NT2/D1 (cell line): Measurements from ENCODE around the gene MUC2.

ENCODE experiments used
- DNase-seq: peaks from one replicate; pipeline ENCODE4 v3.0.0-alpha.2; 2011; ENCODE audit warnings: low read depth, low spot score
- H3K27me3 ChIP-seq: 2 replicates; pipeline ENCODE4 v1.6.0; 2011; ENCODE audit warnings: mild to moderate bottlenecking; ENCODE audit not compliant: insufficient read length, insufficient read depth
- H3K36me3 ChIP-seq: 2 replicates; pipeline ENCODE4 v1.6.1; 2011; ENCODE audit warnings: mild to moderate bottlenecking, low read length, mixed read lengths; ENCODE audit not compliant: insufficient read depth, insufficient read length
- H3K4me1 ChIP-seq: 2 replicates; pipeline ENCODE4 v1.5.1; 2011; ENCODE audit not compliant: insufficient read depth, insufficient read length
- H3K4me3 ChIP-seq: 2 replicates; pipeline ENCODE4 v1.5.1; 2011; ENCODE audit warnings: low read depth; ENCODE audit not compliant: insufficient read length
- H3K9ac ChIP-seq: 2 replicates; pipeline ENCODE4 v1.6.0; 2011; ENCODE audit warnings: low read depth; ENCODE audit not compliant: insufficient read length
- H3K9me3 ChIP-seq: 2 replicates; pipeline ENCODE4 v1.5.1; 2011; ENCODE audit warnings: mild to moderate bottlenecking, low read length; ENCODE audit not compliant: insufficient read depth
- SUZ12 ChIP-seq: IDR thresholded peaks from 2 replicates; pipeline ENCODE4 v1.6.1; 2011; ENCODE audit not compliant: insufficient read length, insufficient read depth; ENCODE audit errors: extremely low read depth
- YY1 ChIP-seq: IDR thresholded peaks from 2 replicates; pipeline ENCODE4 v1.6.1; 2011; ENCODE audit not compliant: insufficient read length, insufficient read depth
- ZNF274 ChIP-seq: IDR thresholded peaks from 2 replicates; pipeline ENCODE4 v1.6.1; 2011; ENCODE audit warnings: mild to moderate bottlenecking, low read depth, low read length

Gene MUC2

DNA sequence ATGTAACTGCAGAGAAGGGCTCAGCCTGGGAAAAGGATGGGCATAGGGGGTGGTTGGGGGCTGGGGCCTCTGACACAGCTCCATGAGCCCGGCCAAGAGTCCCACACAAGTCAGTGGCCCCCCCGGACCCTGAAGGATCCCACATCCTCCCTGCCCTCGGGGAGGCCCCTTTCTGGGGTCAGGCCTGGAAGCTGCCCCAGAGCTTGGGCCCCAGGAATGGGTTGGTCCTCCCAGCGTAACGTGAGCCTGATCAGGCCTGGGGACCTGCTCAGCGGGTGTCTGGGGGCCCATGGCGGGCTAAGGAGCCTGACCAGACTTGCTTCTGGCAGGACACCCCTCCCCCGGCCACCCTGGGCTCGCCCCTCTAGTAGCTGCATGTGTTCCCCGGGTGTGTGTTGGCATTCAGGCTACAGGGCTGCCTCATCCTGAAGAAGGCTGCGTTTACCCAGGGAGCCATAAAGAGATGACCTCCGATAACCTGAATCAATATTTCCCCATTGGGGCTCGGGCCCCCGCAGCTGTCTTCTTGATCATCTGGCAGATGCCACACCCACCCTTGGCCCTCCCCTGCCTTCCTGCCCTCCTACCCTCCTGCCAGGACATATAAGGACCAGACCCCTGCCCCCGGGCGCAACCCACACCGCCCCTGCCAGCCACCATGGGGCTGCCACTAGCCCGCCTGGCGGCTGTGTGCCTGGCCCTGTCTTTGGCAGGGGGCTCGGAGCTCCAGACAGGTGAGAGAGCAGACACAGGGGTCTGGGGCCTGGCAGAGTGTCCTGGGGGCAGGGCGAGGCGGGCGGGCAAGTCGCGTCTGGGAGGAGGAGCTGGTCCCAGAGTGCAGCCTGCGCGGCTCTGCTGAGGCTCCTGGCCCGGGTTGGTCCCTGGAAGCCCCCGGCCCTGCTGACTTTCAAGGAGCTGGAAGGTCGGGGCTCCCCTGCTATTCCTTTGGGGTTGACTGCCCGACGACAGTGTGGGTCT is at the start of gene MUC2:
MUC2 (plus strand) TSS at position 631 of the 978 bp plus-strand sequence.
- Histone ChIP-seq H3K4me1 (peaks cover 32% of the 10 kb centered on the region), H3K27me3 (no peaks in the 10 kb centered on the region), H3K36me3 (no peaks in the 10 kb centered on the region), H3K9ac (peak within 1 kb of the TSS; percentile 42), H3K4me3 (no peak within 1 kb of the TSS), H3K9me3 (no peaks in the 10 kb centered on the region)
- no peak for DNase-seq
- TF ChIP-seq SUZ12: no peak
- no peak for TF ChIP-seq YY1
- TF ChIP-seq ZNF274: no peak

DNA sequence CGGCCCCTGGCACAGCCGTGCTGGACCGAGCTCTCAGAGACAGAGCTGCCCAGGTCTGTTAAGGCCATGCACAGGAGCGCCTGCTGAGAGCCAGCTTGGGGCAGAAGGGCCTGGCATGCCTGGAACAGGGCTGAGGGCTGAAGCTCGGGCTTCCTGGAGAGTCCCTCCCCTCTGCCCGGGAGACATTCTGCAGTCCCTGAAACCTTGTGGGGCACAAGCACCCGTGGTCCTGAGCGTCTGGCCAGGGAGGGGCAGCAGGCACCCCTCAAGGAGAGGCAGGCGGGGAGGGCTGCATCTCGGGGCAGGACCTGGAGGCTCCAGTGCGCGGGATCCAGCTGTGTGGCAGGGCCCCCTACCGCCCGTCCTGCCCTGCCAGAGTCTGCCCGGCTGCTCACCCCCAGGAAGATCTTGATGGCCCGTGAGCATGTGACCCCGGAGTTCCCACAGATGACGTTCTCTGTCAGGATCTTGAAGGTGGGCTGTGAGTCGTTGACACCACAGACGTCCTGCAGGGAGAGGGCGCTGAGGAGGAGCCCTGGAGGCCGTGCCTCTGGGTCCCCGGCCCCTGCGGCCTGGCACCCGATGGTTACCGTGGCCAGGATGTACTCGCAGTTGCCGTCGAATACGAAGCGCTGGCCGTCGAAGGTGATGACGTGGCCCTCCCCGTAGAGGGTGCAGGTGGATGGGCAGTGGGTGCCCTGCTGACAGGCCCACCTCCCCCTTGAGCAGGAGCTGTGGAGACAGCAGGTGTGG is 49.1 kb upstream of the MUC2 start:
- Histone ChIP-seq H3K4me1 (peaks cover 6% of the 10 kb centered on the region), H3K36me3 (peaks cover 17% of the 10 kb centered on the region), H3K9ac (no peak overlapping the region), H3K27me3 (no peaks in the 10 kb centered on the region), H3K4me3 (no peak overlapping the region), H3K9me3 (no peaks in the 10 kb centered on the region)
- DNase-seq: no peak
- TF ChIP-seq SUZ12 (no peak), ZNF274 (no peak), YY1 (no peak)

DNA sequence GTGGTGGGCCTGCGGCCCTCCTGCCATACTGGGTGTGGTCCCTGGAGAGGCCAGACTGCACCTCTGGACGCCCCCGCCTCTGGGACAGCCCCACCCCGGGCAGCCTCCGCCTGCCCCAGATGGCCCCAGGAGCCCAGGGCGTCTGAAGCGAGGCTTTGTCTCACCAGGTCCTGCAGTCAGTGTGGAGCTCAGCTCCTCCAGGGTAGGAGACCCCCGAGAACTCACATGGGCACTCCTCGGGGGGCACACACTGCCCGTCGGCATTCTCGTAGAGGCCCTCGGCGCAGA is 48.6 kb upstream of the MUC2 start:
- TF ChIP-seq SUZ12 (no peak), ZNF274 (no peak), YY1 (no peak)
- peaks cover 6% of the 10 kb centered on the region for H3K4me1 ChIP-seq

DNA sequence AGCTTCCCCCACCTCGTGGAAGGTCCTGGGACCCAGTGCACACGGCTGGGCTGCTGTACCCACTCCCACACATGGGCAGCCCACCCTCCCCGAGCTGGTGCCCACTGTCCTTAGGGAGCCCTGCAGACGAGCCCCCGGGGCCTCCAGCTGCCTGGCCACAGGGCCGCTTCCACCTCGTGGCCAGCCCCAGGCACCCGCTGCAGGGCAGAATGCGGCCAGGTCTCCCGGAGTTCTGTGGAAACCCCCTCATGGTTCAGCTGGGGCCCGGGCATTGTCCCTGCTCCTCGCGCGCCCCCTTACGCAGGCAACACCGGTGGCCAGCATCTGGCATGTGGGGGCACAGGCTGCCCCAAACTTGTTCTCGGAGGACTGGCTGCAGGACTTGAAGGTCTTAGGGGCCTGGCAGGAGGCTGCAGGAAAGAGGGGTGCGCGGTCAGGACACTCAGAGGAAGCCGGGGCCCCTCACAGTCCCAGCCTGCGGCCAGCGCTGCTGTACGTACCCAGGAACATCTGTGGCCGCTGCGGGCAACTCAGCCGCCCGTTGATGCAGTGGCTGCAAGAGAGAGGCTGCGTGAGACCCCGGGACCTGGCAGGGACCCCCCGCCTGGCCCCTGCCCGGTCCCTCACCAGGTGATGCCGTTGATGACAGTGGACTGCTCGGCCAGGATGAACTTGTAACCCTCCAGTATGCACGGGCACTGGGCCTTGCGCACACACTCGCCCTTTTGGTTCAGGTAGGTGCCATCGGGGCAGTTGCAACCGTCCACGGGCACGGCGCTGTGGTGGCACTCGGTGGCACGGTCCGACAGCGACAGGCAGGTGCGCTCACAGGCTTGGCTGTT is 47.8 kb upstream of the MUC2 start:
- Histone ChIP-seq H3K27me3 (no peaks in the 10 kb centered on the region), H3K4me3 (no peak overlapping the region), H3K36me3 (peaks cover 17% of the 10 kb centered on the region), H3K9me3 (no peaks in the 10 kb centered on the region), H3K4me1 (peaks cover 5% of the 10 kb centered on the region), H3K9ac (no peak overlapping the region)
- no peak for TF ChIP-seq YY1
- DNase-seq: no peak

More for the DNA sequence above, 48.6 kb upstream of the MUC2 start:
- Histone ChIP-seq H3K9me3 (no peaks in the 10 kb centered on the region), H3K36me3 (peaks cover 17% of the 10 kb centered on the region), H3K4me3 (no peak overlapping the region), H3K27me3 (no peaks in the 10 kb centered on the region), H3K9ac (no peak overlapping the region)
- no peak for DNase-seq

DNA sequence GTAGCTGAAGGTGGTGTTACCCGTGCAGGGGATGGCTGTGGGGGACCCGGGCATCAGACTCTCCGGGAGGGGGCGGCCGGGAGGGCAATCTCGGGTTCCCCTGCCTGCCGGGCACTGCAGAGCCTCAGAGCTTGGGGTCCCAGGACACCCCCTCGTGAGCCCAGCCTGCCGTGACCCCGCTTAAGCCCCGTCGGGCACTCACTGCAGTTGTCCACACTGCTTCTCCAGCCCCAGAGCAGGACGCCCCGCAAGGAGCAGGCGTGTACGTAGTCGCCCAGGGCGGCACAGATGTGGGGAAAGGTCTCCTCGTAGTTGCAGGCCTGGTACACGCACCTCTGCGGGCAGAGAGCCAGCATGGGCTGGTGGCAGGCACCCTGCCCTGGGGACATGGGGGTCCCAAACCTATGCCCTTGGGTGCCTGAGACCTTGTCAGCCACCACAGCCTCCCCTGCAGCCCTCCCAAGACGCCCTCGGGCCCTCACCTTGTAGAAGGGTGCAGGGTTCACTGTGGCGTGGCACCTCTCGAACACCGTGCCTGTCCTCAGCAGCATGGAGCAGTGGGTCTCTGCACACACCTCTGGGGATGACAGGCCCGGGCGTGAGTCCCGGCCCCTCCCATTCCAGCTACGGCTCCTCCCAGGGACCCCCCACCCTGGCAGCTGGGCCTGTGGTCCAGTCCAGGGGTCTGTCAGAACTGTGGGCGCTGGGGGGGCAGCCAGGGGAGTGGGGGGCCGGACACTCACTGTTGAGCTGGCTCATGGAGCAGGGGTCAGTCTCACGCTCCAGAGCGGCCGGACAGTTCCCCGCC is 47.0 kb upstream of the MUC2 start:
- H3K27me3 ChIP-seq: no peaks in the 10 kb centered on the region
- H3K9me3 ChIP-seq: no peaks in the 10 kb centered on the region
- peaks cover 17% of the 10 kb centered on the region for H3K36me3 ChIP-seq
- TF ChIP-seq ZNF274: no peak
- TF ChIP-seq SUZ12: no peak
- TF ChIP-seq YY1: no peak
- no peak for DNase-seq
- peaks cover 5% of the 10 kb centered on the region for H3K4me1 ChIP-seq
- no peak overlapping the region for H3K4me3 ChIP-seq
- no peak overlapping the region for H3K9ac ChIP-seq

DNA sequence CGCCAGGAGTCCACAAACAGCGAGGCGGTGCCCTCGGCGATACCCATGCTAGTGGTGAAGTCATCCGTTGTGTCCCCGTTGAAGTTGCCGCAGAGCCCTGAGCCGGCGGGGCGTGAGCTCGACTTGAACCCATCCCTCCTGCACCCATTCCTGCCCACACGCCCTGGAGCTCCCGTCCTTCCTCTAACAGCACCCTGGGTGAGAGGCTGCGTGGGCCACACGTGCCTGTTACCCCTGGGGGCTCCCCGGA is 46.5 kb upstream of the MUC2 start:
- H3K4me1 ChIP-seq: peaks cover 5% of the 10 kb centered on the region
- H3K4me3 ChIP-seq: no peak overlapping the region
- DNase-seq: no peak
- H3K9me3 ChIP-seq: no peaks in the 10 kb centered on the region
- no peaks in the 10 kb centered on the region for H3K27me3 ChIP-seq
- TF ChIP-seq YY1: no peak
- no peak for TF ChIP-seq SUZ12
- peaks cover 17% of the 10 kb centered on the region for H3K36me3 ChIP-seq
- no peak overlapping the region for H3K9ac ChIP-seq

DNA sequence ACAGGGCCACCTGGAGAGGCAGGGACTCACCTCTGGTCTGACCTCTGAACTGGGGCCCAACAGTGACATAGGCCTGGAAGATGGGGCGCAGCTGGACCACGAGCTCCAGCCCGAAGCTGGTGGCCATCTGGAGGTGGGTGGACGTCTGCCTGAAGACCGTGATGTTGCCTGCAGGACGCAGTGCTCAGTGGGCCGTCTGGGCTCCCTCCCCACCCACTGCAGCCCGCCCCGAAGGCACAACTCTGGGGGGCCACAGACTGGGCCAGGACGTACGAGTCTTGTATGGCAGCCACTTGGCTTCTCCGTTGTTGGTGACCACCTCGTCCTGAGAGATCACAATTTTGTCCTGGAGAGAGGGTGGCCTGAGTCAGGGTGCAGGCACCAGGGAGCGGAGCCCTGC is 46.1 kb upstream of the MUC2 start:
- TF ChIP-seq SUZ12: no peak
- no peak for TF ChIP-seq ZNF274
- TF ChIP-seq YY1: no peak
- H3K4me1 ChIP-seq: peaks cover 5% of the 10 kb centered on the region
- H3K4me3 ChIP-seq: no peak overlapping the region
- no peak overlapping the region for H3K9ac ChIP-seq
- H3K9me3 ChIP-seq: no peaks in the 10 kb centered on the region
- no peak for DNase-seq
- peaks cover 17% of the 10 kb centered on the region for H3K36me3 ChIP-seq
- H3K27me3 ChIP-seq: no peaks in the 10 kb centered on the region
